Chondrocyte (in vitro differentiated cells): ENCODE measurements around the gene LTBP4. TPM values are rescaled to one million over a fixed set of nuclear protein-coding genes. Genes with fewer than 3 reads are reported as not detected.

Experiments
- DNase-seq: peaks from one replicate; pipeline ENCODE4 v3.0.0; 2021; ENCODE audit warnings: mixed read lengths, low spot score
- H3K27ac Mint-ChIP-seq: one replicate; pipeline ENCODE4 v1.8.0; 2021; ENCODE audit warnings: mild to moderate bottlenecking, moderate library complexity, mixed read lengths; ENCODE audit not compliant: unreplicated experiment
- H3K27me3 Mint-ChIP-seq: 2 replicates; pipeline ENCODE4 v1.8.0; 2021; ENCODE audit warnings: low read depth, mixed read lengths
- H3K36me3 Mint-ChIP-seq: 2 replicates; pipeline ENCODE4 v1.8.0; 2021; ENCODE audit warnings: low read depth, mixed read lengths
- H3K4me1 Mint-ChIP-seq: 2 replicates; pipeline ENCODE4 v1.8.0; 2021; ENCODE audit warnings: low read depth, mild to moderate bottlenecking, mixed read lengths
- H3K4me3 Mint-ChIP-seq: one replicate; pipeline ENCODE4 v1.8.0; 2021; ENCODE audit warnings: mild to moderate bottlenecking, moderate library complexity, mixed read lengths; ENCODE audit not compliant: unreplicated experiment
- H3K9me3 Mint-ChIP-seq: 2 replicates; pipeline ENCODE4 v1.8.0; 2021; ENCODE audit warnings: low read depth, mixed read lengths
- total RNA-seq: library from RNA; stranded (reverse); gene quantifications from 3 replicates; pipeline ENCODE4 v1.2.1, GENCODE V29; 2021
- TF ChIP-seq, protein P1 (sequence below): fragments of 200-600 bp; sonication (generic); IDR thresholded peaks from 2 replicates; pipeline ENCODE4 v1.5.0; 2021; ENCODE audit warnings: antibody characterized with exemption, mild to moderate bottlenecking, moderate library complexity

LTBP4 gene
- total RNA-seq, 1 donor from 2014 or later: 161 TPM

DNA sequence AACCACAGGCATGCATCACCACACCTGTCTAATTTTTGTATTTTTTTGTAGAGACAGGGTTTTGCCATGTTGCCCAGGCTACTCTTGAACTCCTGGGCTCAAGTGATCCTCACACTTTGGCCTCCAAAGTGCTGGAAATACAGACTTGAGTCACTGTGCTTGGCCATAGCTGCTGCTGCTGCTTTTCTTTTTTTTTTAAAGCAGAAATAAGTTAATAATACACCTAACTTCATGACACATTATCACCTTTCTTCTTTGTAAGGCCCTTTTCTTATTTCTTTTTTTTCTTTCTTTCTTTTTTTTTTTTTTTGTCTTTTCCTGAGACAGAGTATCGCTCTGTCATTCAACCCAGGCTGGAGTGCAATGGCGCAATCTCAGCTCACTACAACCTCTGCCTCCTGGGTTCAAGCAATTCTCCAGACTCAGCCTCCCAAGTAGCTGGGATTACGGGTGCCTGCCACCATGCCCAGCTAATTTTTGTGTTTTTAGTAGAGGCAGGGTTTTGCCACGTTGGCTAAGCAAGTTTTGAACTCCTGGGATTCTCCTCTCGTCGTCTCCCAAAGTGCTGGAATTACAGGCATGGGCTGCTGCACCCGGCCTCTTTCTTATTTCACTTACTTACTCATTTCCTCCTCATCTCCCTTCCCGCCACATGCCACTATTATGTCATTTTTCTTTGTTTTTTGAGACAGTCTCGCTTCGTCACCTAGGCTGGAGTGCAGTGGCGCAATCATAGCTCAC lies 15.8 kb upstream of the LTBP4 start:
- TF ChIP-seq, protein P1, sequence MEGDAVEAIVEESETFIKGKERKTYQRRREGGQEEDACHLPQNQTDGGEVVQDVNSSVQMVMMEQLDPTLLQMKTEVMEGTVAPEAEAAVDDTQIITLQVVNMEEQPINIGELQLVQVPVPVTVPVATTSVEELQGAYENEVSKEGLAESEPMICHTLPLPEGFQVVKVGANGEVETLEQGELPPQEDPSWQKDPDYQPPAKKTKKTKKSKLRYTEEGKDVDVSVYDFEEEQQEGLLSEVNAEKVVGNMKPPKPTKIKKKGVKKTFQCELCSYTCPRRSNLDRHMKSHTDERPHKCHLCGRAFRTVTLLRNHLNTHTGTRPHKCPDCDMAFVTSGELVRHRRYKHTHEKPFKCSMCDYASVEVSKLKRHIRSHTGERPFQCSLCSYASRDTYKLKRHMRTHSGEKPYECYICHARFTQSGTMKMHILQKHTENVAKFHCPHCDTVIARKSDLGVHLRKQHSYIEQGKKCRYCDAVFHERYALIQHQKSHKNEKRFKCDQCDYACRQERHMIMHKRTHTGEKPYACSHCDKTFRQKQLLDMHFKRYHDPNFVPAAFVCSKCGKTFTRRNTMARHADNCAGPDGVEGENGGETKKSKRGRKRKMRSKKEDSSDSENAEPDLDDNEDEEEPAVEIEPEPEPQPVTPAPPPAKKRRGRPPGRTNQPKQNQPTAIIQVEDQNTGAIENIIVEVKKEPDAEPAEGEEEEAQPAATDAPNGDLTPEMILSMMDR: no peak
- Mint-ChIP-seq H3K27me3 (no peaks in the 10 kb centered on the region), H3K9me3 (no peaks in the 10 kb centered on the region), H3K4me3 (no peak overlapping the region), H3K36me3 (peaks cover 32% of the 10 kb centered on the region), H3K27ac (no peak overlapping the region), H3K4me1 (peaks cover 11% of the 10 kb centered on the region)
- no peak for DNase-seq

DNA sequence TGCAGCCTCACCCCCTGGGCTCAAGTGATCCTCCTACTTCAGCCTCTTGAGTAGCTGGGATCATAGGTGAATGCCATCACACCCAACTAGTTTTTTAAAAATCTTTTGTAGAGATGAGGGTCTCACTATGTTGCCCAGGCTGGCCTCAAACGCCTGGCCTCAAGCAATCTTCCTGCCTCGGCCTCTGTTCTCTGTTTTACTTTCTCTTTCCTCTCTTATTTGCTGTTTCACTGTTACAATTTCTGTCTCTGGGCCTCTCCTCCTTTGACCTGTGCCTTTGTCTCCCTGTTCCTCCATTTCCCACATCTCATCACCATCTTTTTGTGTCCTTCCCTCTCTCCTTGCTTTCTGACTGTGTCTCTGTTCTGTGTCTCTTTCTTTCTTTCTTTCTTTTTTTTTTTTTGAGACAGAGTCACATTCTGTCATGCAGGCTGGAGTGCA lies 15.2 kb upstream of the LTBP4 start:
- H3K9me3 Mint-ChIP-seq: no peaks in the 10 kb centered on the region
- peaks cover 11% of the 10 kb centered on the region for H3K4me1 Mint-ChIP-seq
- no peak overlapping the region for H3K27ac Mint-ChIP-seq
- peaks cover 26% of the 10 kb centered on the region for H3K36me3 Mint-ChIP-seq
- DNase-seq: no peak
- TF ChIP-seq, protein P1: no peak
- no peaks in the 10 kb centered on the region for H3K27me3 Mint-ChIP-seq
- no peak overlapping the region for H3K4me3 Mint-ChIP-seq

DNA sequence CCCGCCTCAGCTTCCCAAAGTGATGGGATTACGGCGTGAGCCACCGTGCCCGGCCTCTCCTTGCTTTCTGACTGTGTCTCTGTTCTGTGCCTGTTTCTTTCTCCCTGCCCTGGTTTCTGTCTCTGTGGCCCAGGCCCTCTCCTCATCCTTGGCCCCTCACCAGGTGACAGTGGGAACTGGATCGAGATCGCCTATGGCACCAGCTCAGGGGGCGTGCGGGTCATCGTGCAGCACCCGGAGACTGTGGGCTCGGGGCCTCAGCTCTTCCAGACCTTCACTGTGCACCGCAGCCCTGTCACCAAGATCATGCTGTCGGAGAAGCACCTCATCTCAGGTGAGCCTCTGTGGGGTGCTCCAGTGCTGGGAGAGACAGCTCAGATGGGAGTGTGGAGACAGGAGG lies 14.6 kb upstream of the LTBP4 start:
- H3K36me3 Mint-ChIP-seq: peaks cover 23% of the 10 kb centered on the region
- no peak for DNase-seq
- peaks cover 11% of the 10 kb centered on the region for H3K4me1 Mint-ChIP-seq
- no peak overlapping the region for H3K4me3 Mint-ChIP-seq
- TF ChIP-seq, protein P1: no peak
- no peak overlapping the region for H3K27ac Mint-ChIP-seq
- no peaks in the 10 kb centered on the region for H3K27me3 Mint-ChIP-seq
- no peaks in the 10 kb centered on the region for H3K9me3 Mint-ChIP-seq

DNA sequence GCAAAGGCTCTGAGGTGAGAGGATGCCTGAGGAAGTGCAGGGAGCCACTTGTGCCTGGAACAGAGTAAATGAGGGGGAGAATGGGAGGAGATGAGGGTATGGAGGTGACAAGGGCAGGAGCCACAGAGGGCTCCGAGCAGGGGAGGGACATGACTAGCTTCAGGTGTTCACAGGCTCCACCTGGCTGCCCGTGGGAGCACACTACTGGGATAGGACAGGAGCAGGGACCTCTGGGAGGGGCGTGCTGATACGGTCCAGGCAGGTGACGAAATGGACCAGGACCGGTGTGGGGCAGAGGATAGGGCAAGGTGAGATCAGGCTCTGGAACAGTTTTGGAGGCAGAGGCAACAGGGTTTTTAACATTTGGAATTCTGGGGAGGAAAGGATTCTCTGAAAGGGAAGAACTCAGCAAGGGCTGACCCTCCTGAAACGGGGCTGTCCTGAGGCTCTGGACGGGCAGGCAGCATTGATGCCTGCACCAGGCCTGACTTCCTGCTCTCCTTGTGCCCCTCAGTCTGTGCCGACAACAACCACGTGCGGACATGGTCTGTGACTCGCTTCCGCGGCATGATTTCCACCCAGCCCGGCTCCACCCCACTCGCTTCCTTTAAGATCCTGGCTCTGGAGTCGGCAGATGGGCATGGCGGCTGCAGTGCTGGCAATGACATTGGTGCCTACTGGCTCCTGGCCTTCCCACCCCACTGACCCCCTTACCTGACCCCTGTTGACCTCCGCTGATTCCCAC lies 12.9 kb upstream of the LTBP4 start:
- no peaks in the 10 kb centered on the region for H3K9me3 Mint-ChIP-seq
- H3K27me3 Mint-ChIP-seq: no peaks in the 10 kb centered on the region
- H3K27ac Mint-ChIP-seq: no peak overlapping the region
- peaks cover 19% of the 10 kb centered on the region for H3K36me3 Mint-ChIP-seq
- peaks cover 11% of the 10 kb centered on the region for H3K4me1 Mint-ChIP-seq
- TF ChIP-seq, protein P1: no peak
- DNase-seq: no peak
- no peak overlapping the region for H3K4me3 Mint-ChIP-seq

DNA sequence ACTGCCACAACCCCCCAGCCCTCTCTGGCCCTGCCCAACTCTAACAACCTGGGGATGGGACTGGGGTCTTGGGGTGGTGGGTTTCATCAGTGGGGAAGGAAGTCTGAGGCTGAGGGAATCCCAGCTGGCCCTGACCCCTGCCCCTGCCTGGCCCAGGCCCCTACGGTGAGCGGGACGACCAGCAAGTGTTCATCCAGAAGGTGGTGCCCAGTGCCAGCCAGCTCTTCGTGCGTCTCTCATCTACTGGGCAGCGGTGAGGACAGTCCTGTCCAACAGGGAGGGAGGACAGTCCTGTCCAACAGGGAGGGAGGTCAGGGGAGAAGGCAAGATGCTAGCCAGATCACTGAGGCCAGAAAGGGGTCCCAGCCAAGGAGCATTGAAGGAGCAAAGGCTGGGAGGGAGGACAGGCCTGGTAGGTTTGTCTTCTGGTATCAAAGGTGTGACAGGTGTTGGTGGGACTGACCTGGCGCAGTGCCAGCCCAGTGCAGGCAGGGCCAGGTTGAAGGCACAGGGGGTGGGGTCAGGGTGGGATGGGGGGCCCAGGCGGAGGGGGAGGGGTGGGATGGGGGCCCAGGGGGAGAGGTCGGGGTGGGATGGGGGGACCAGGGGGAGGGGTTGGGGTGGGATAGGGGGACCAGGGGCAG lies 12.1 kb upstream of the LTBP4 start:
- no peaks in the 10 kb centered on the region for H3K9me3 Mint-ChIP-seq
- no peak for DNase-seq
- H3K27ac Mint-ChIP-seq: no peak overlapping the region
- H3K4me1 Mint-ChIP-seq: peaks cover 11% of the 10 kb centered on the region
- H3K27me3 Mint-ChIP-seq: no peaks in the 10 kb centered on the region
- TF ChIP-seq, protein P1: no peak
- H3K4me3 Mint-ChIP-seq: no peak overlapping the region
- H3K36me3 Mint-ChIP-seq: peaks cover 17% of the 10 kb centered on the region
